Lung microvascular endothelial cell (primary cell): ENCODE measurements around the gene CNOT4. TPM values are rescaled to one million over a fixed set of nuclear protein-coding genes. Genes with fewer than 3 reads are reported as not detected.
"Not testable (repeated sequence)": the region's sequence is repeated elsewhere in the genome, so short reads cannot be mapped to it uniquely, and the experiment has no call there.

Experiments
- DNase-seq, 2 donors: peaks; one replicate each; pipeline versions ENCODE4 v3.0.0 to v3.0.0-alpha.2; 2010; ENCODE audit warnings: low read depth in 2 of 2
- total RNA-seq: library from RNA; depleted of rRNA; stranded (reverse); fragments of >200 nt; gene quantifications from 2 replicates; pipeline ENCODE4 v1.2.1, GENCODE V29; 2014

Gene CNOT4
- total RNA-seq, 1 donor from 2014 or later: 9.3 TPM

DNA sequence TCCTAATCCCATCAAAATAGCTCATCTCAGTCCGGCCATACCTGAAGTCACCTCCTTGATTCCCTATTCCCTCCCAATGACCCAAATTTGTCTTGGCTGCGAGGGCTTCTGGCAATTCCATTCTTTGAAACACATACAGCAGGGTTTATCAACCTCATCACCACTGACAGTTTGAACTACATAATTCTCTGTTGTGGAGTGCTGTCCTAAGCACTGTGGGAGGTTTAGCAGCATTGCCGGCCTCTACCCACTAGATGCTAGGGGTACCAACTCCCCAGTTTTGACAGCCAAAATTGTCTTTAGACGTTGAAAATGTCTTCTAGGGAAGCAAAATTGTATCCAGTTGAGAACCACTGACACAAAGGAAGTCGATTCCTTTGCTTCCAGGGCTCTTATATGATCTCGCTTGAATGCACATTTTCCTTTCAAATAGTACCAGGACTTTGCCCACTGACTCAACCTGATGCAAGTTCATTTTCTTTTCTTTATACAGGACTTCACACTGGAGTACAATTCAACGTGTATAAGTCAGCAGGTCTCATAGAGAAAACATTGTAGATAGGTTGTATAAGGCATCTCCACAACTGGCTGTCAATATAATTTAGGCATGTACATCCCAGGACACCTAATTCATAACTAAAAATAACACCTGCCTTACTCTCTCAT lies 142.9 kb downstream of the CNOT4 start:
- no peak for DNase-seq

DNA sequence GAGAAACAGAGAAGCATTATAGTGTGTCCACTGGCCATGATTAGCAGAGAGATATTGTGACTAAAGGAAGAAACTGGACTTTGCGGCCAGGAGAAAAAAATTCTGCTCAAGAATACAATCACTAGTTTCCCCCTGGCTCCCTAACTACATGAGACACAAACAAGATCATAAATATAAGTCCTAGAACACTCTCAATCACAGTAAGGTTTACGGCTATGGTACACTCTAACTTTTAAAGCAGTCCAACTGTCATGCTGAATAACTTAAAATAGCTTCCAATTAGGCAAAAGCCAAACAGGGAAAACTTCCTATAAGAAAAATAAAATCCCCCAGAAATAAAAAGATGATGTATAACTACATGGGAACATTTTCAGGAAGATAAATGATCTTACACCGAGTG lies 144.2 kb downstream of the CNOT4 start:
- DNase-seq: no peak

DNA sequence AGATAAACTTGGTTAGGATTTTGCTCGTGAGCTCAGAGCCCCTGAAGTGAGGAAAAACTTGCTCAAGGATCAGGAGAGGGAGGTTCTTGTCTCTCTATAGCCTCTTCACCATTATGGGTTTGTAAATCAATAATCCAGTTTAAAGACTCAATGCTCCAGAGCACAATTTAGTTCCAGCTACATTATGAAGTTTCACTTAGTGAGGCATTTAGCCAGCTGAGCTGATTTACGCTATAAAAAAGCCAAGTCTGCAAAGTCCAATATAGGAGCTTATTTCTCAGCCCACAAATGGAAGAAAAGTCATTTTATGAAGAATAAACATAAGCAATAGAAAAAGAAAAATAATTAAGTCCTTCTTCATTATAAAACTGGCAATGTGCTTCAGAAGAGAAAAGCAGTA lies 145.7 kb downstream of the CNOT4 start:
- DNase-seq: no peak

DNA sequence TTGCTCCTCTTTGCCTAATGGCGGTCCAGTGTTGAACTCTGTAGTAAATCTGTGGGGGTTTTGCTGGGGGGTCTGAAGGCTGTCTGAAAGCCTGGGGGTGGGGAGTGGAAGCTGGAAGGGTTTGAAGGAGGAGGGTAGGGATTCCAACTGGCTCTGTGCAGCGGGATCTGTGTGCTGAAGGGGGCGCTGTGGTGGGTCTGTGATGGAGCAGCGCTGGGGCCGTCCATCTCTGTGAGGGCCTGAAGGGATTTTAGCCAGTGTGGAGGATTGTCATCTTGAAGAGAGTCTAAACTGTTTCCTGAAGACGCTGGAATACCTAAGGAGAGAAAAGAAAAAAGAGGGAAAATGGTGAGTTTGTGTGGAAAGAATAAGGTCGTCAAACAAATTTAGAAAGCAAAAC lies 147.0 kb downstream of the CNOT4 start:
- no peak for DNase-seq

DNA sequence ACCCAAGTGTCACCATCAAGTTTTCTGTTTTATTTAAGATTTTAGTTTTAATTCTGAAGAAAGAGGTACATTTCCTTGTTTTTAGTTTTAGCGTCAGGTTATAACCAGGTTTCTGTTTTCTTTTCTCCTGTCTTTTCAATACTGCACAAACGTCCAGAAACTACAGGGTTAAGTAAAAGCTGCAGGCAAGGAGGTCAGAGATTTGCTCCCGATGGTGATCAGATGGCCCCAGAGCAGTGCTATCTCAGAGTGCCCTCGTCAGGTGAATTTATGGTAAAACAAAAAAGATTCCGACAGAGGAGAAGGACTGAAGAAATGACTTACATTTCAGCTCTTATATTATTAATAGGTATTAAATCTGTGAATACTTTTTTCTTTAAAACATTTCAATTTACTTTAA lies 148.1 kb downstream of the CNOT4 start:
- no peak for DNase-seq

DNA sequence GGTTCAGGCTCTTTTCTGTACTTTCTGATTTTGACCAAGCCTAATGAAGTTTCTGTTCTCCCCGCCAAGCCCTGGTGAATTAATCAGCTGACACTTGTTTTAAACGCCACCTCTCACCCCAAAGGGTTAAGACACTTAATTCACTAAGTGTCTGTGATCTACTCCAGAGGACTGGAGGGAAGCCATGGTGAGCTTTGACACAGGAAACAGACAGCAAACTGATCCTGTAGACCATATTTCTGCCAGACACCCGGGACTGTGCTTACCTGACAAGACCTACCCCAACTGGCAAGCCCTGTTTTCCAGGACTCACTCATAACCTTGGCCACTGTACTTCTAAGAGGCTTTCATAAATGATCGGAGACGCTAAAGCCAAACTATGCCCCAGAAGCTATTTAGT lies 150.3 kb downstream of the CNOT4 start:
- no peak for DNase-seq

DNA sequence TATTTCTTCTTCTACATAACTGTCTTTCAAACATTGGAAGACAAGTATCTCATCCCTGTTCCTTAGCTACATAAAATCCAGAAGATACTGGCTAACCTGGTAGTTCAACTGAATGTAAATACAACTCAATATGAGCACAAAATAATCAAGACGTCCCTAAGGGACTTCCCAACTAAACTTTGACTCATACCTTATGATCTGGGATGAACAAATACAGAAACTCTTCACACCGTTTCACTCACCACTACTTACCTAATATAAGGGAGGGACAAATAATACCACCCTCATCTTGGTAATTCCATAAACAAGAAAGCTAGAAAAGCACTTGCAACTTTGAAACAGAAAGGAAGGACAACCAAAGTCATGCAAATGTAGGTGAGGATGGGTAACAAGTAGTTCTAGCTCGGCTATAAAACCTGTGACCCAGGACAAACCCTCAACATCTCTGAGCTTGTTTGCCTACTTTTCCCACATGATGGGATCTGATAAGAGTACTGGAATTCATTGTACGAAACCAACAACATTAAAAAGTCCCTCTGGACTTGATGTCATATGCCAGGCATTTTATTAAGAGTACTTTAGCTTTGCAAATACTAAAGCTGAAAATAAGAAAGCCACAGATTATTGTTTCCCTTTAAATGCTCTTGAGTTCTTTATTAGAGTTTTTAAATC lies 154.4 kb downstream of the CNOT4 start:
- DNase-seq: no peak

DNA sequence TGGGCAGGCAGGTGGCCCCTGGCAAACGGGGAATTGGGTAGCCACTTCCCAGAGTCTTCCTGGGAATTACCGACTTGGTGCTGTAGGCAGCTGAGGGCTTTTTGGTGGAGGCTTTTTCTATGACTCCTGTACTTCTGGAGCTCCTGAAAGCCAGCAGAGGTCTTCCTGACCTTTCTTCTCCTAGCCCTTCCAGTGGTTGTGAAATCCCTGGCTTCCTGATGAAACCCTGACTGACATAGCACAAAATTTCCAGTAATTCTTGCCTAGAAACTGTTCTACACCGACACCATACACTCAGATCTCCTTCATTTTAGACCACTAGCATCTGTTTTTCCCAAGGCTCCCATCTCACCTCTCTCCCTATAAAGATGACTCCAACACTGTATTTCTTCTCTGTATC lies 156.1 kb downstream of the CNOT4 start:
- no peak for DNase-seq

DNA sequence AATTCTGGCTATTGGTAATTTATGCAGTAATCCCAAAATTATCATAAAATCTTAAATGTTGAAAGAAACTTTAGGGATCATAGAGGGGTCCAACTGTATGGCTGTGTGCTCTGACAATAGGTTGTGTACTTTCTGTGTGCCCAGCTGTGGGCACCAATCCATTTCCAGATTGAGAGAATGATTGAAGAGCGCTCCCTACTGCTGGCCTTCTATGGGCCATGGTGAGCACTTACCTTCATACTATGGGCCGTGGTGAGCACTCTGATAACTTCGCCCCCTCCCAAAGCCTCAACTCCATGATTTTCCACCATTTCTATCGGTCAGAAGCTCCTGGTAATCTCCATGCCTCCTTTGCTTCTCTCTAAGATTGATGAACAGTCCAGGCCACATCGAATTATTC lies 157.6 kb downstream of the CNOT4 start:
- DNase-seq: peak in 1 of 2 donors; percentile 9

DNA sequence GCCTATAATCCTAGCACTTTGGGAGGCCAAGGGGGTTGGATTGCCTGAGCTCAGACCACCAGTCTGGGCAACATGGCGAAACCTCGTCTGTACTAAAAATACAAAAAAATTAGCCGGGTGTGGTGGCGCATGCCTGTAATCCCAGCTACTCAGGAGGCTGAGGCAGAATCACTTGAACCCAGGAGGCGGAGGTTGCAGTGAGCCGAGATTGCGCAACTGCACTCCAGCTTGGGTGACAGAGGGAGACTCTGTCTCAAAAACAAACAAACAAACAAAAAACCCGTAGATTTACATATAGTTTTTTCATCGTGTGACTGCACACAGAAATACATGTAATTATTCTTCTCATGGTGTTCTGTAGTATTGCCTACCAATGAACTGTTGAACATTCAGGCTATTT lies 158.8 kb downstream of the CNOT4 start:
- not testable (repeated sequence) for DNase-seq

DNA sequence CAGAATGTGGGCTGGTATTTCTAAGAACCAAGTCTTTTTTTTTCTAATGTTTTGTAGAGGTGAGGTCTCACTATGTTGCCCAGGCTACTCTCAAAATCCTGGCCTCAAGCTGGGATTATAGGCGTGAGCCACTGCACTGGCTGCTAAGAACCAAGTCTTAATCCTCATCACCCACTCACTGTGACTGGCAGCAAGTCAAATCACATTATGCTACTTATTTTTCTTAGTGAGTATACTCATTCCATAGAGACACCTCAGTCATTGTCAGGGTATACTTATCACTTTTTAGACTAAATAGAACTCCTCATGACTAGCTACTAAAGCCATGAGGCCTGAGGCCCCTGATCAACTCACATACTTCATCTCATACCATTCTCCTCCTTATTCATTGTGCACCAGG lies 160.2 kb downstream of the CNOT4 start:
- no peak for DNase-seq

DNA sequence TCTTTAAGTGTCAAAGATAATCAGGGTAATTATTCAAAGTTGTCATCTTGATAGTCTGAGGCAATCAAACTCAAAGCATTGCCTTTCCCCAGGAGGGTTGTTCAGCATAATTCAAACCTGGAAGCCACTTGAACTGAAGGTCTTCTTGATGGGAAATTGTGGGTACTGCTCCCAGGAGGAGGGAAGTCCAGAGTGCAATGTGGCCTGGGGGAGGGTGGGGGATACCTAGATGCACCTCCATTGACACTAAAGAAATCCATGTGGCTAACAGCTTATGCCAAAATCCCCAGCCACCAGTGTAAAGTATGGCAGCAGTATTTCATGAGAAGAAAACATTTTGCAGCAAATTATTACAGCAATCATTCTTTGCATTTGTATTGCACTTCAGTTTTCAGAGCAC lies 161.4 kb downstream of the CNOT4 start:
- no peak for DNase-seq

DNA sequence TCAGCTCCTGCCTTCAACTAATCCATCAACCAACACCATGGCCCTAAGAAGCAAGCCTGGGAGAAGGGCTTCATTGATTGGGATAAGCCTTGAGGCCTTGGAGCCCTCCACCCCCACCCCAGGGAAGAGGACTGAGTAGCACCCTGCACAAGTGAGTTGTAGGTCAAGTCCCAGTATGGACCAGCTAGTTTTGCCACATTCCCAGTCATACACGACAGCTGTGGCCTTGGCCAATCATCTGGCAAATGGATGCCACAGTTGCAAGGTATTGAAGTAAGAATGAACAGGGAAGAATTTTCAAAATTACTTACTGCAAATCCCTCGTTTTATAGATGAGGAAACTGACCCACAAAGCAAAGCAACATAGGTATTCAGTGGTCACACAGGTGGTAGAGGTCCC lies 166.5 kb downstream of the CNOT4 start:
- no peak for DNase-seq

DNA sequence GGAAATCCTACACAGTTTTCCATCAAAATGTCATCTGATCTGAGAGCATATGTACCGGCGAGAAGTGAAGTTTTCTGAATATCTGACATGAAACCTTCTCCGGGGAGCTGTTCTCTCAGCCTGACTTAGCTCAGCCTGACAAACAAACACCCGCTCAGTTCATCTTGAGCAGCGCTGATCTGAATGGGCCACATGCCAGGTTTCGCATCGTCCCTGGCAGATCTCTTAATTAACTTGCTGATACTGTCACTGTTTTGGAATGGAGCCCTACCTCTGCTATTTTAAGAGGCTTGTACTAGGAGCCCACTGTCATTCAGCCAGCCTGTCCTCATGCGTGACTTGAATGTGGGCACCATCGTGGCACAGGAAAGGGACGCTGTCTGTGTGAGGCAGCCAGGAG lies 167.0 kb downstream of the CNOT4 start:
- no peak for DNase-seq

DNA sequence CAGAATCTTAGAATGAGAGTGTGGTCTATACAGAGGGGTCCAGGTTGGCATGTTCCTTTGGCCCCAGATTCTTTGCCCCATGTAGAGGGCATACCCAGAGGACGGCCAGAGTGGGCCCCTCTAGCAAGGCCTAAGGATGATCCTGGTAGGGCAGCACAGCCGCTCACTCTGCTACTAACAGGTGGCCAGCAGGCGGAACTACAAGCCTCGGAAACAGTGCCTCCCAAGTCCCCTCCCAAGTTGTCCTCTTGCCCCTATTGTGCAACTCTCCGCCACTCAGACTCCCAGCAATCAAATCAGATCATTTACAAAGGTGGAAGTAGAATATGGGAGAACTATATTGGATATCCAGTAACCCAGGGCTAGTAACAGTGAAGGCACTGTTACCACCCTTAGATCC lies 168.9 kb downstream of the CNOT4 start:
- no peak for DNase-seq

DNA sequence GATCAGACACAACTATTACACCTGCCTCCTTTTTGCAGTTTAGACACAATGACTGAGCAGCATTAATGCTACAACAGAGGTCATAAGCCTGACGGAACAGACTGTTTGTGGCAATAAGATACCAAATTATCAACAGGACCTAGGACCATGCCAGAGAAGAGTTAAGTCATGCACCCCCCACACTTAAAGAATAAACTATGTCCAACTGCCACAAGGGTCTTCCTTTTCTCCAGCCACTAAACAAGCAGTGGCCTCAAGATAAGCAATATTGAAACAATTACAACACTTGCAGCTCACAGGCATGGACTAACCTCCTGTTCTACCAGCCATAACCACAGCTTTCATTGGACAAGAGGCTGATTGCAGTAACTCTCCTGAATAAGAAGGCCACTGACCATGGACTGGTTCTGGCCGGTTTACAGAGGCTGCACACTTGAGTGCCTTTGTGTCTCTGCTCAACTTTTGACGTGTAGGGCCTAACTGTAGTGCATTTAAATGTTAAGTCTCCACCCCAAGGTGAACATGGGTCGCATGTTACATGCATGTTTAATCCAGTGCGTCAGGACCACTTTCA lies 171.8 kb downstream of the CNOT4 start:
- no peak for DNase-seq

DNA sequence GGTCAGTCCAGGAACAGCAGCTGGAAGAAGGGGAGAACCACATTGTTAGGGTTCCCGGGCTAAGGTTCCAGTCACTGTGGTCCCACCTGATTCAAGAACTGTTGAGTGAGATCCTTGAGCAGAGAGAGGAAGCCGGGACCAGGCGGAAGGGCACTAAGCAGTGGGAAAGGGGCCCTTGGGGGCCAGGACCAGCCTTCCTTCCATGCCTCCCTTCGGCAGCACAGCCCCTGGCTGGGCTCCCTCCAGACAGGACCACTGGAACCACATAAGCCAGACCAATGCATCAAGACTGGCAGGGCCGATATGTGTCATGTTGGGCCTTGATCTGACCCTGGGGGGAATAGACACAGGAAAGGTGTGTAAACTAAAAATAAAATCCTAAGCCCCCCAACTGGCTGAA lies 172.4 kb downstream of the CNOT4 start:
- DNase-seq: no peak

DNA sequence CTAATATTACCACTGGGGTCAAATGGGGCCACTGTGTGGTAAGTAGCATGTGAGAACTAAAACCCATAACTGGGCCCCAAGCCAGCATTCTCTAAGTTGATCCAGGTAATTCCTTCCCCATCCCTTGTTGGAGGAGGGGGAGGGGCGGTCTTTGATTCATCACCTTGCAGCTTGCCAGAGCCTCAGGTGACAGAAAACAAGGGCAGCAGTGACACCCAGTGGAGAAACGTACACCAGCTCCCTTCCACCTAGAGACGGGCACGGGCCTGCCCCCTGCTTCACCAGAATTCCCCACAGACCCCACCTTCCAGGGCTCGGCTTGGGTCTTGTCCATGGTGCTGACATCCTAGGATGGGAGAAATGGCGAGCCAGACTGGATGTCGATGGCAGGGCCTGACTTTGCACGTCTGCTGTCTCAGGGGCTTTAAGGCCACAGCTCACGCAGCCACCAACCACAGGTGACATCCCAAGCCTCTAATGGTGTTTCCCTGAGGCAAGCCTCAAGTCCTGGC lies 174.2 kb downstream of the CNOT4 start:
- DNase-seq: peak; percentile 66 to 86

DNA sequence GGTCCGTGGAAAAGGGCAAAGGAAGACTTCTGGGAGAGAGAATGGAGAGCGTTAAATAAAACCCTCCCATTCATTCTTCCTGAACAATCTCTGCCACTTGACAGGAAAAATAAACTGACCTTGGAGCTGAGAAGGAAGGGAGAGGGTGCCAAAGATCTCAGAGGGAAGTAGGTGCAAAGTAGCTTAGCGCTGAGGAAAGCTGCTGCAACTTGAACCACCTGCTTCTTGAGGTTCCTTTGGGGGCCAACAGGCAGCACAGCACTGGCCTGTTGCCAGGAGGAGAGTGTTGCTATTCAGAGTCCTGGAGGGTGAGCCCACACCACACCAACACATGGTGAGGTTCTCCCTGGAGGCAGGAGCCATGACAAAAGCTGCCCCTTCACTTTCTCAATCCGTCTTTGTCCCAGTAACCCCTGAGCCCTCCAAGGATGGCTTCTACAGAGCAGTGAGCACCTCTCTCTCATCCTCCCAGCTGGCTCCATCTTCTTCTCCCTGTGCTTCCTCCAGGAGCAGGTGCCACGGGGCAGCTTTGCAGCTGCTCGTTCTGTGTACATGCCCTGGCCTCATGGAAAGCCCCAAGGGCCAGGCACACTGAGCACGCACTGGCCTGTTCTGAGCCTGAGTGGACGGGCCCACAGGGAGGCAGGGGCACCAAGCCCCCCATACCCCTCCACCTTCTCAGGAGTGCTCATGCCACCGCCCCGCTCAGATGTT lies 174.9 kb downstream of the CNOT4 start:
- no peak for DNase-seq

DNA sequence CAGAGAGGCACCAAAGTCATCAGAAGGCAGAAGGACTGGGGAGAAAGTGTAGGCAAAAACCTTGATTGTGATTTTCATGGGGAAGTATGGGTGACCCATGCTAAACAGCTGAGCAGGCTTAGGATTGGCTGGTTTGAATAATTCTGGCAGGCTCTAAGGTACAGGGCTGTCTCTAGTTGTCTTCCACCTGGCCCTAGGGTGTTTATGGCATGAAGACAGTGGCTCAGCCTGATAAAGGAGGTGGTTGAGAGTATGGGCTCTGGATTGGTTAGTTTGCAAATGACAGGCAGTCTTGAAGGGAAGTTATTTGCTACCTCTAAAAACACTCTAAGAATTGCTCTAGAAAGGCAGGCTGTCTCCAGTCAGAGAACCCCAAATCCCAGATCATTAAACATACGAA lies 176.0 kb downstream of the CNOT4 start:
- DNase-seq: no peak

DNA sequence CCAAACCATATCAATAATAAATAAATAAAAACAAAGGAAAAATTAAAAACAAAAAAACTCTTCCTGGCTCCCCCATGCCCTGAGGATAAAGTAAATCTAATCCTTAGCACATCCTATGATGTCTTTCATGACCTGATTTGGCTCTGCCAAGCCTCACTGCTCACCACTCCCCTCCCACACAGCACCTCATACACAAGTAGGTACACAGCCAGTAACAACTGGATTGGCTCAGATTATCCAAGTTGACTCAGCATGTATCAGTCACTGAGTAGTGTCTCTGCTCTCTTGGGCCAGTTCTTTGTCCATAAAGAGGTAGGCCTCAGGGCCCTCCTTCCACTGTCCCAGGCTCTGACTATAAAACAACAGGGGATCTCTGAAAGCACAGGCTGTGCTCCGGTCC lies 176.7 kb downstream of the CNOT4 start:
- no peak for DNase-seq

DNA sequence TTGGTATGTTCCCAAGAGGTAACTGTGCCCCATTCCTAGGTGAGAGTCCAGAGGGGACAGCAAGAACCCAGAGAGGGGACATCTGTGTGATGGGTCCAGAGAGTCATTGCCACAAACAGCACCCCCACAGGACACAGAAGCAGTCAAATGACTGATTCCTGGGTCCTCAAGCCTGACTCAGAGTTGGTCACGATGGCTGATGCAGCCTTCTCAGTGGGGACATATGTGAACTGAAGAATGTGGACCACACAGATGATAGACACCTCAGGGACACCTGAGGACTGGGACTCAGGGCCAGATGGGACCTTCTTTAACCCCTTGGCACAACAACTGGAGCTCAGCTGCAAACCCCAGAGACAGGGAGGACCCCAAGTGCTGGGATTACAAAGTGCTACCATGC lies 179.8 kb downstream of the CNOT4 start:
- no peak for DNase-seq
